ENCODE data around the gene STEAP3.
A peak's percentile ranks its signal among the peaks of the same experiment; 100 is the strongest.

DNA sequence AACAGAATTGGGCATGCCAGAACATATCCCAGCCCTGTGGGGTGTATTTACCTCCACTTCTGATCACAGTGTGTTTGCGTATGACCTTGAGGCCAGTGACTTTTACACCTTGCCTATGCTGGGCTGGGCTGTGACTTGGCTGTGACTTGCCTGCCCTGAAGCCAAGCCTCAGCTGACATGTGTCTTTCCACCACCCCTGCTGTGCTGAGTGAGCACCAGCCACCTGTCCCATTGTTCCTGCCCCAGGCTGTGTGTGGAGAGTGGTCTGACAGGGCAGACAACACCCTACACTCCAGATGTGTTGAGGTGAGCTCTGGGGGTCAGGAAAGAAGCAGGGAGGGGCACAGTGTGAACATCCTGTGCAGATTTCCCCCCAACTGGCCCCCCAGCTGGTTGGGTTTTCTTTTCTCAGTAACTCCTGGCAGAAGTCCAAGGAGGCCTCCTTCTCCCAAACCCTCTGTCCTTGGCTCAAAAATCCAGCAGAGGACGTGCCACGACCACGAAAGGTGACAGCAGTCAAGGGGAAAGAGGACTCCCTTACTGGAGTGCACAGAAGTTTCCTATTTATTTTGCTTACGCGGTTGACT, 5.1 kb upstream of the STEAP3 start:
- TF ChIP-seq, protein P1, sequence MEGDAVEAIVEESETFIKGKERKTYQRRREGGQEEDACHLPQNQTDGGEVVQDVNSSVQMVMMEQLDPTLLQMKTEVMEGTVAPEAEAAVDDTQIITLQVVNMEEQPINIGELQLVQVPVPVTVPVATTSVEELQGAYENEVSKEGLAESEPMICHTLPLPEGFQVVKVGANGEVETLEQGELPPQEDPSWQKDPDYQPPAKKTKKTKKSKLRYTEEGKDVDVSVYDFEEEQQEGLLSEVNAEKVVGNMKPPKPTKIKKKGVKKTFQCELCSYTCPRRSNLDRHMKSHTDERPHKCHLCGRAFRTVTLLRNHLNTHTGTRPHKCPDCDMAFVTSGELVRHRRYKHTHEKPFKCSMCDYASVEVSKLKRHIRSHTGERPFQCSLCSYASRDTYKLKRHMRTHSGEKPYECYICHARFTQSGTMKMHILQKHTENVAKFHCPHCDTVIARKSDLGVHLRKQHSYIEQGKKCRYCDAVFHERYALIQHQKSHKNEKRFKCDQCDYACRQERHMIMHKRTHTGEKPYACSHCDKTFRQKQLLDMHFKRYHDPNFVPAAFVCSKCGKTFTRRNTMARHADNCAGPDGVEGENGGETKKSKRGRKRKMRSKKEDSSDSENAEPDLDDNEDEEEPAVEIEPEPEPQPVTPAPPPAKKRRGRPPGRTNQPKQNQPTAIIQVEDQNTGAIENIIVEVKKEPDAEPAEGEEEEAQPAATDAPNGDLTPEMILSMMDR (IDR thresholded peaks at IDR 0.05), result peak in 1 of 4 experiments; percentile 35
- no peak for TF ChIP-seq POLR2A (IDR thresholded peaks at IDR 0.05)
